Motor neuron (in vitro differentiated cells): ENCODE results near the gene ANO7. TPM values are rescaled to one million over a fixed set of nuclear protein-coding genes. Genes with fewer than 3 reads are reported as not detected.

Source experiments
- ATAC-seq, 8 experiments: fragments of 200-7000 bp; cut with Tn5 transposase; replicated peaks in 6 of 8; 2 replicates each; pipeline ENCODE4 v1.8.0; 2021; ENCODE audit warnings: mild to moderate bottlenecking in 8 of 8, moderate library complexity in 8 of 8
- H3K27ac ChIP-seq, 2 donors: fragments of 250-450 bp; sonication (Bioruptor Pico); 2 replicates each; pipeline ENCODE4 v1.9.0; 2021; ENCODE audit warnings: antibody characterized with exemption in 2 of 2, mild to moderate bottlenecking in 2 of 2, moderate library complexity in 1 of 2
- H3K4me1 ChIP-seq, 2 donors: fragments of 250-450 bp; sonication (Bioruptor Pico); replicated peaks in 1 of 2; 2 replicates each; pipeline ENCODE4 v1.6.1; 2021; ENCODE audit warnings: antibody characterized with exemption in 2 of 2, mild to moderate bottlenecking in 2 of 2, moderate library complexity in 1 of 2
- H3K4me3 ChIP-seq, 5 donors: fragments of 250-450 bp; sonication (Bioruptor Pico); 2 replicates each; pipeline ENCODE4 v1.9.0; 2021; ENCODE audit warnings: antibody characterized with exemption in 5 of 5, mild to moderate bottlenecking in 5 of 5, moderate library complexity in 4 of 5
- WGBS, 10 experiments: fragments of 450-650 bp; shearing (Covaris generic); methylation state at CpG; one replicate each; pipeline ENCODE4 v1.0.0; 2022; 5-methylcytosine and 5-hydroxymethylcytosine counted together
- in situ Hi-C, 9 experiments: fragments of 400-800 bp; cut with MboI; loops; one replicate each; pipeline ENCODE4 v1.15.0; 2021; ENCODE audit warnings: low sequenced_read_pairs in 9 of 9, low pct_unique_long_range_greater_than_20kb in 2 of 9; ENCODE audit not compliant: unreplicated experiment in 9 of 9
- total RNA-seq, 8 experiments: library from RNA; unstranded; fragments of 300-600 nt; gene quantifications; 2 replicates each; pipeline versions ENCODE4 v1.2.3 to v1.2.4, GENCODE V29; 2022

Gene ANO7
- total RNA-seq, 8 experiments from 2014 or later, result 0.54 to 3.2 (median 1.7) TPM

- no peak for ATAC-seq
These were observed 85.7 kb downstream of the ANO7 start for GRCh38 chr2:241274127-241274526.

More at GRCh38 chr2:241274127-241274526, 85.7 kb downstream of the ANO7 start:
- in situ Hi-C loops, result no loop called here
- WGBS, 10 experiments, result 17 to 100% (median 91%) methylated on average over 1 to 5 of the region's 5 CpGs; no CpG with 5 or more reads in 2 of the 10 experiments
- Histone ChIP-seq H3K27ac (no peak overlapping the region), H3K4me3 (no peak overlapping the region), H3K4me1 (peaks cover 9 to 16% of the 10 kb centered on the region in 2 donors)

Other genes with a start within 250 kb of the ANO7 start
- 10 to 100 TPM in 1 of 8 experiments, 1 to 10 TPM in 4, under 1 TPM in 3; 0.71 to 15.4 (median 2.8) TPM for gene SNED1, start 190.1 kb upstream of the ANO7 start, total RNA-seq
- 10 to 100 TPM; 21.6 to 39.3 (median 30.5) TPM for gene MTERF4, start 86.4 kb upstream of the ANO7 start, total RNA-seq
- gene PASK, start 39.2 kb upstream of the ANO7 start, total RNA-seq, result 10 to 100 TPM in 5 of 8 experiments, 1 to 10 TPM in 3; 1.8 to 21.1 (median 11.0) TPM
- gene PPP1R7, start 38.2 kb upstream of the ANO7 start, total RNA-seq, result 100 to 1,000 TPM in 1 of 8 experiments, 10 to 100 TPM in 7; 40.0 to 109 (median 63.1) TPM
- 100 to 1,000 TPM; 141 to 466 (median 303) TPM for gene HDLBP, start 127.0 kb downstream of the ANO7 start, total RNA-seq
- gene SEPTIN2, start 127.2 kb downstream of the ANO7 start, total RNA-seq, result 100 to 1,000 TPM; 163 to 382 (median 269) TPM
- 10 to 100 TPM; 11.9 to 41.2 (median 22.8) TPM for gene FARP2, start 167.6 kb downstream of the ANO7 start, total RNA-seq